Neuronal stem cell (in vitro differentiated cells): ENCODE results near the gene SLC16A9.

Experiments used
- DNase-seq: peaks from one replicate; pipeline ENCODE4 v3.0.0-alpha.2; 2013; ENCODE audit warnings: low spot score
- H2AFZ ChIP-seq: one replicate; pipeline ENCODE4 v1.6.1; 2013; ENCODE audit warnings: mild to moderate bottlenecking, low read length, inconsistent platforms
- H2AK5ac ChIP-seq: 2 replicates; pipeline ENCODE4 v1.6.1; 2013; ENCODE audit warnings: low read depth, mild to moderate bottlenecking, inconsistent platforms, low read length, moderate library complexity, mixed read lengths
- H2BK120ac ChIP-seq: 2 replicates; pipeline ENCODE4 v1.6.1; 2013; ENCODE audit warnings: low read depth, mild to moderate bottlenecking, inconsistent platforms, low read length, moderate library complexity, mixed read lengths
- H2BK12ac ChIP-seq: one replicate; pipeline ENCODE4 v1.6.1; 2013; ENCODE audit warnings: low read length, inconsistent platforms
- H2BK15ac ChIP-seq: 2 replicates; pipeline ENCODE4 v1.6.1; 2013; ENCODE audit warnings: mild to moderate bottlenecking, low read length, inconsistent platforms, mixed read lengths
- H2BK5ac ChIP-seq: one replicate; pipeline ENCODE4 v1.6.1; 2013; ENCODE audit warnings: inconsistent platforms, mild to moderate bottlenecking, low read length, moderate library complexity
- H3K14ac ChIP-seq: one replicate; pipeline ENCODE4 v1.6.1; 2013; ENCODE audit warnings: low read length, inconsistent platforms
- H3K18ac ChIP-seq: 2 replicates; pipeline ENCODE4 v1.6.1; 2013; ENCODE audit warnings: low read length, inconsistent platforms
- H3K23ac ChIP-seq: 2 replicates; pipeline ENCODE4 v1.6.1; 2013; ENCODE audit warnings: low read depth, mild to moderate bottlenecking, mixed read lengths, low read length, inconsistent platforms; ENCODE audit not compliant: poor library complexity
- H3K27ac ChIP-seq: replicated peaks from 3 replicates; pipeline ENCODE4 v1.5.1; 2013; ENCODE audit warnings: low read length, inconsistent platforms
- H3K27me3 ChIP-seq, 3 experiments: 2 replicates each; pipeline ENCODE4 v1.6.1; 2013; ENCODE audit warnings: low read length in 3 of 3, mild to moderate bottlenecking in 2 of 3, inconsistent platforms in 1 of 3, low read depth in 1 of 3, mixed read lengths in 1 of 3, moderate library complexity in 1 of 3; ENCODE audit not compliant: control insufficient read depth in 3 of 3, insufficient read depth in 3 of 3
- H3K36me3 ChIP-seq, 2 donors: replicated peaks in 1 of 2; 2 replicates each; pipeline ENCODE4 v1.6.1; 2013; ENCODE audit warnings: low read length in 2 of 2; ENCODE audit not compliant: control insufficient read depth in 2 of 2, insufficient read depth in 2 of 2
- H3K4ac ChIP-seq: 2 replicates; pipeline ENCODE4 v1.6.1; 2013; ENCODE audit warnings: inconsistent platforms, mild to moderate bottlenecking, low read length, moderate library complexity
- H3K4me1 ChIP-seq, 2 donors: 1 replicate in 1 of 2; 2 replicates in 1 of 2; pipeline ENCODE4 v1.6.1; 2013; ENCODE audit warnings: low read length in 2 of 2, low read depth in 1 of 2; ENCODE audit not compliant: control insufficient read depth in 2 of 2, insufficient read depth in 1 of 2
- H3K4me2 ChIP-seq: one replicate; pipeline ENCODE4 v1.6.1; 2013; ENCODE audit warnings: mild to moderate bottlenecking, low read length, inconsistent platforms; ENCODE audit not compliant: insufficient read depth, poor library complexity, severe bottlenecking
- H3K4me3 ChIP-seq, 2 donors: 2 replicates each; pipeline ENCODE4 v1.5.1; 2013; ENCODE audit warnings: low read length in 2 of 2, mild to moderate bottlenecking in 2 of 2, inconsistent platforms in 1 of 2, moderate library complexity in 1 of 2
- H3K79me1 ChIP-seq: one replicate; pipeline ENCODE4 v1.6.1; 2013; ENCODE audit warnings: low read depth, mild to moderate bottlenecking, inconsistent platforms, low read length, moderate library complexity
- H3K9ac ChIP-seq: one replicate; pipeline ENCODE4 v1.6.1; 2013; ENCODE audit warnings: mild to moderate bottlenecking, low read depth, low read length, inconsistent platforms; ENCODE audit not compliant: poor library complexity
- H3K9me3 ChIP-seq, 2 donors: replicated peaks in 1 of 2; 2 replicates each; pipeline versions ENCODE3 to v1.6.1; 2013; ENCODE audit warnings: low read length in 2 of 2, mild to moderate bottlenecking in 2 of 2, inconsistent platforms in 1 of 2, low read depth in 1 of 2, mixed read lengths in 1 of 2, moderate library complexity in 1 of 2; ENCODE audit not compliant: control insufficient read depth in 2 of 2, insufficient read depth in 1 of 2
- H4K8ac ChIP-seq: one replicate; pipeline ENCODE4 v1.6.1; 2013; ENCODE audit warnings: low read depth, mild to moderate bottlenecking, inconsistent platforms, low read length, moderate library complexity
- H4K91ac ChIP-seq: one replicate; pipeline ENCODE4 v1.6.1; 2013; ENCODE audit warnings: low read length, low read depth, mild to moderate bottlenecking, inconsistent platforms; ENCODE audit not compliant: poor library complexity
- WGBS, 2 donors: extraction: QIAGEN DNeasy Blood & Tissue Kit; methylation state at CpG; one replicate each; pipeline ENCODE4 v1.1.7; 2013; ENCODE audit warnings: missing lambda C conversion rate in 2 of 2, mixed read lengths in 1 of 2; ENCODE audit not compliant: insufficient read length in 2 of 2, insufficient replicate concordance in 1 of 2; ENCODE audit errors: extremely low coverage in 2 of 2; 5-methylcytosine and 5-hydroxymethylcytosine counted together

The SLC16A9 gene

DNA sequence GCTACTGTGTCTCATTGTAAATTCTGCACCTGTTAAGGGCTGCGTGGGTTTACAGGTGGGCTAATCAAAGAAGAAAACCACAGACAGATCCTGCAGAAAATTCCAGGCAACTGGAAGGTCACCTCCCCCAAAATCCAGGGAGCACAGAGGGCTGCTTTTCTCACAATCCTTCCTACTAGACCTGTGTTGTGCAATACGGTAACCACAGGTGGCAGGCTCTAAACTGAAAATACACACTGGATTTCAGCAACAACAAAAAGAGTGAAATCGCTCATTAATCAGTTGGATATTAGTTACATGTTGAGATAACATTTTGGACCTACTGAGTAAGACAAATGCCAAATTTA lies 83.2 kb downstream of the SLC16A9 start:
- DNase-seq = no peak
- Histone ChIP-seq H4K91ac (no peak overlapping the region), H2AK5ac (no peak overlapping the region), H3K27ac (peak overlapping the region; percentile 20), H3K18ac (no peak overlapping the region), H3K4me2 (no peak overlapping the region), H3K27me3 (no peaks in the 10 kb centered on the region), H2BK120ac (no peak overlapping the region), H2BK12ac (no peak overlapping the region), H2AFZ (peak overlapping the region; percentile 80), H3K4me3 (no peak overlapping the region), H3K14ac (no peak overlapping the region), H3K9me3 (no peaks in the 10 kb centered on the region), H3K79me1 (no peaks in the 10 kb centered on the region), H3K4me1 (peaks cover 4 to 5% of the 10 kb centered on the region in 2 donors), H2BK15ac (no peak overlapping the region), H4K8ac (no peak overlapping the region), H3K36me3 (no peaks in the 10 kb centered on the region), H3K4ac (no peak overlapping the region), H2BK5ac (no peak overlapping the region), H3K23ac (no peak overlapping the region), H3K9ac (no peak overlapping the region)
- no CpG with 5 or more reads among the region's 3 CpGs for WGBS, 2 donors

DNA sequence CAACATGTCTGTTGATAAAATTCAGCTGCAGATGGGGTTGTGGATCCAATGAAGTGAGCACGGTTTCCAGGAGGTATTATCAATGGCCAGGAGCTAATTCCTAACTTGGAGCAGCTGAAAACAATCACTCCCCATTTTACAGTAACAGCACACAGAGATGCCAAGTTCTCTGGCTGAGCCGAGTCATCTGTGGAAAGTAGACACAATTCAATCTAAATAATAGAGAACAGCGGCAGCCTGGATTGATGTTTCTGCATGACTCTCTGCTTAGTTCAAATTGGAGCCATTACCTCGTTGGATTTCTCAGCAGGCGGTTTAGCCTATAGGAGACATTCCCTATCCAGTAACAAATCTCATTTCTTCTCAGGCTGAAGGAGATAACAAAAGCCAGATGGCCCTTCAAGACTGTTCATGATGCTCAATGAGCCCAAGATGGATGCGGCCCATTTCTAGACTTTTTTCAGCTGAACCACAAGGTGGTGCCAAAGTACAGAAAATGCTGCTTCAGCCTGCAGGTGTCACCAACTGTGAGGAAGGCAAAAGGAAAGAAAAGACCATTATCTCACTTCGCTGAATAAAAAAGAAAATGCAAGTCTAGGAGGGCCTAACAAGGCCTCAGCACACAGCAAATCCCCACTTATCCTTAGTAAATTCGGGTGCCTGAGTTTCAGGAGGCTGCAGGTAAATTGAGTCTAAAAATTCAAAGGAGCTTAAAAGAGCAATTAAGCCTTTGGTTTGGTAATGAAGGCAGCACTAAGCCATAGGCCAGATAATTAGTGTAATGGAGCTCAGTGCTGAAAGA lies 83.7 kb downstream of the SLC16A9 start:
- H3K27ac ChIP-seq = peak overlapping the region; percentile 20
- no peak overlapping the region for H3K4ac ChIP-seq
- H3K4me3 ChIP-seq = no peak overlapping the region
- no peaks in the 10 kb centered on the region for H3K36me3 ChIP-seq
- H2AFZ ChIP-seq = peak overlapping the region; percentile 80
- H3K18ac ChIP-seq = no peak overlapping the region
- no peaks in the 10 kb centered on the region for H3K79me1 ChIP-seq
- H2BK120ac ChIP-seq = no peak overlapping the region
- H3K23ac ChIP-seq = no peak overlapping the region
- no peak overlapping the region for H2BK12ac ChIP-seq
- peak; percentile 85 for DNase-seq
- no peak overlapping the region for H2BK5ac ChIP-seq
- H2BK15ac ChIP-seq = no peak overlapping the region
- no peaks in the 10 kb centered on the region for H3K27me3 ChIP-seq
- no peak overlapping the region for H4K8ac ChIP-seq
- no peak overlapping the region for H4K91ac ChIP-seq
- no peak overlapping the region for H3K9ac ChIP-seq
- peaks cover 4 to 5% of the 10 kb centered on the region in 2 donors for H3K4me1 ChIP-seq
- no peaks in the 10 kb centered on the region for H3K9me3 ChIP-seq
- no peak overlapping the region for H3K14ac ChIP-seq
- WGBS, 2 donors = no CpG with 5 or more reads among the region's 8 CpGs
- no peak overlapping the region for H2AK5ac ChIP-seq
- no peak overlapping the region for H3K4me2 ChIP-seq

- H2AK5ac ChIP-seq = no peak overlapping the region
- H3K27me3 ChIP-seq = no peaks in the 10 kb centered on the region
- H2BK5ac ChIP-seq = no peak overlapping the region
- no peak overlapping the region for H3K9ac ChIP-seq
- H3K27ac ChIP-seq = no peak overlapping the region
- no peak overlapping the region for H3K14ac ChIP-seq
- H2AFZ ChIP-seq = no peak overlapping the region
- DNase-seq = no peak
- no peak overlapping the region for H3K18ac ChIP-seq
- H3K4ac ChIP-seq = no peak overlapping the region
- no peak overlapping the region for H2BK15ac ChIP-seq
- no peak overlapping the region for H4K91ac ChIP-seq
- H3K4me3 ChIP-seq = no peak overlapping the region
- no peaks in the 10 kb centered on the region for H3K79me1 ChIP-seq
- H3K4me1 ChIP-seq = peaks cover 4 to 5% of the 10 kb centered on the region in 2 donors
- H3K36me3 ChIP-seq = no peaks in the 10 kb centered on the region
- no peak overlapping the region for H4K8ac ChIP-seq
- H3K9me3 ChIP-seq = no peaks in the 10 kb centered on the region
- no peak overlapping the region for H3K23ac ChIP-seq
- no peak overlapping the region for H3K4me2 ChIP-seq
- H2BK12ac ChIP-seq = no peak overlapping the region
- no peak overlapping the region for H2BK120ac ChIP-seq
- WGBS, 2 donors = no CpG with 5 or more reads among the region's 8 CpGs
Observed at GRCh38 chr10:59624951-59625350, 84.7 kb downstream of the SLC16A9 start.

GRCh38 chr10:59624136-59624535 lies 85.5 kb downstream of the SLC16A9 start:
- Histone ChIP-seq H3K27ac (no peak overlapping the region), H2BK5ac (no peak overlapping the region), H2BK120ac (no peak overlapping the region), H4K8ac (no peak overlapping the region), H2AFZ (no peak overlapping the region), H3K36me3 (no peaks in the 10 kb centered on the region), H3K4me3 (no peak overlapping the region), H3K4ac (no peak overlapping the region), H3K4me2 (no peak overlapping the region), H2AK5ac (no peak overlapping the region), H3K23ac (no peak overlapping the region), H2BK15ac (no peak overlapping the region), H3K18ac (no peak overlapping the region), H3K27me3 (no peaks in the 10 kb centered on the region), H4K91ac (no peak overlapping the region), H3K9ac (no peak overlapping the region), H2BK12ac (no peak overlapping the region), H3K9me3 (no peaks in the 10 kb centered on the region), H3K4me1 (peaks cover 4 to 5% of the 10 kb centered on the region in 2 donors), H3K14ac (no peak overlapping the region), H3K79me1 (no peaks in the 10 kb centered on the region)
- no peak for DNase-seq
- WGBS, 2 donors = no CpG with 5 or more reads among the region's 3 CpGs
